ENCODE data around the gene PRKRA.

DNA sequence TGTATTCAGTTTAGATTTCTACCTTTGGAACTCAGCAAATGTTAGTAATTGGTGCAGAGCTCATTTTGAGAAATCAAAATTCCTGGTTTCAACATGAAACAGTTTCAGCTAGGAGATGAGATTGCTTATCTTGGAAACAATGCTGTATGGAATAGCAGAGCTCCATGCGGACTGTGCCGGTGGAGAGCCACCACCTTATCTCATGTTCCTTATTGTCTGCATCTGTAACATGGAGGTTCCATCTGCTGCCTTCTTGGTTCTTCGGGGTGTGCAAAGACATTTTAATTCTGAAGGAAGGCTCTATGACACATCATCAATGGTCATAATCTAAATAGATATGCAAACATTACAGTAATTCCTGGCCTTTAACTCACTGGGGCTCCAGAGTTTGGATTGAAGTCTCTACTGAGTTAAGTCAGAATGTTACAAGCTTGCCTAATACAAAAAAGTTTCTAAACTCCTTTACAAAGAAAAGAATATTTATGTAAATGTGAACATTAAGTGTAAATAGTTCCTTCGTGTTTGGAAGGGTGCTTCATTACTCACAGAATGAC, 65.3 kb downstream of the PRKRA start:
- TF ChIP-seq, protein P1, sequence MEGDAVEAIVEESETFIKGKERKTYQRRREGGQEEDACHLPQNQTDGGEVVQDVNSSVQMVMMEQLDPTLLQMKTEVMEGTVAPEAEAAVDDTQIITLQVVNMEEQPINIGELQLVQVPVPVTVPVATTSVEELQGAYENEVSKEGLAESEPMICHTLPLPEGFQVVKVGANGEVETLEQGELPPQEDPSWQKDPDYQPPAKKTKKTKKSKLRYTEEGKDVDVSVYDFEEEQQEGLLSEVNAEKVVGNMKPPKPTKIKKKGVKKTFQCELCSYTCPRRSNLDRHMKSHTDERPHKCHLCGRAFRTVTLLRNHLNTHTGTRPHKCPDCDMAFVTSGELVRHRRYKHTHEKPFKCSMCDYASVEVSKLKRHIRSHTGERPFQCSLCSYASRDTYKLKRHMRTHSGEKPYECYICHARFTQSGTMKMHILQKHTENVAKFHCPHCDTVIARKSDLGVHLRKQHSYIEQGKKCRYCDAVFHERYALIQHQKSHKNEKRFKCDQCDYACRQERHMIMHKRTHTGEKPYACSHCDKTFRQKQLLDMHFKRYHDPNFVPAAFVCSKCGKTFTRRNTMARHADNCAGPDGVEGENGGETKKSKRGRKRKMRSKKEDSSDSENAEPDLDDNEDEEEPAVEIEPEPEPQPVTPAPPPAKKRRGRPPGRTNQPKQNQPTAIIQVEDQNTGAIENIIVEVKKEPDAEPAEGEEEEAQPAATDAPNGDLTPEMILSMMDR (IDR thresholded peaks at IDR 0.05) = no peak
- TF ChIP-seq POLR2A (IDR thresholded peaks at IDR 0.05) = no peak
